Stimulated activated naive CD8-positive, alpha-beta T cell treated with anti-CD3 and anti-CD28 coated beads, Interleukin-15, amount 100 ng/mL, for 72 hours (primary cell): ENCODE measurements around the gene SGCA.
A peak's percentile ranks its signal among the peaks of the same experiment; 100 is the strongest.

Experiments used
- ATAC-seq: fragments of 150-1000 bp; cut with Tn5 transposase; 2 replicates; pipeline ENCODE4 v1.10.0; 2021; ENCODE audit warnings: mild to moderate bottlenecking, moderate library complexity
- DNase-seq, 2 donors: peaks; one replicate each; pipeline ENCODE4 v3.0.0; 2021 to 2022
- H3K27ac Mint-ChIP-seq, 2 donors: one replicate each; pipeline ENCODE4 v1.8.0; 2022; ENCODE audit warnings: mild to moderate bottlenecking in 2 of 2, mixed read lengths in 2 of 2, moderate library complexity in 2 of 2
- H3K27me3 Mint-ChIP-seq: one replicate; pipeline ENCODE4 v1.8.0; 2022; ENCODE audit warnings: mixed read lengths
- H3K4me1 Mint-ChIP-seq: one replicate; pipeline ENCODE4 v1.8.0; 2022; ENCODE audit warnings: mild to moderate bottlenecking, mixed read lengths
- H3K4me3 Mint-ChIP-seq, 2 donors: one replicate each; pipeline ENCODE4 v1.8.0; 2022; ENCODE audit warnings: mild to moderate bottlenecking in 2 of 2, mixed read lengths in 2 of 2, moderate library complexity in 1 of 2
- H3K9me3 Mint-ChIP-seq, 2 donors: one replicate each; pipeline ENCODE4 v1.8.0; 2022; ENCODE audit warnings: mixed read lengths in 2 of 2

Gene SGCA

GRCh38 chr17:50130559-50131305, 35.1 kb upstream of the SGCA start:
- peaks cover 60% of the 10 kb centered on the region for H3K4me1 Mint-ChIP-seq
- no peaks in the 10 kb centered on the region for H3K9me3 Mint-ChIP-seq
- peak in 1 of 2 donors; percentile 52 for DNase-seq
- peak overlapping the region; percentile 76 to 80 for H3K4me3 Mint-ChIP-seq
- peak overlapping the region; percentile 88 to 95 for H3K27ac Mint-ChIP-seq
- H3K27me3 Mint-ChIP-seq: peaks cover 36% of the 10 kb centered on the region
- peak; percentile 59 for ATAC-seq

GRCh38 chr17:50132104-50132794, 33.6 kb upstream of the SGCA start:
- ATAC-seq (no peak), DNase-seq (no peak)
- no peak overlapping the region for H3K4me3 Mint-ChIP-seq
- H3K4me1 Mint-ChIP-seq: peaks cover 70% of the 10 kb centered on the region
- H3K27ac Mint-ChIP-seq: peak overlapping the region in 1 of 2 donors; percentile 49
- H3K9me3 Mint-ChIP-seq: no peaks in the 10 kb centered on the region
- H3K27me3 Mint-ChIP-seq: peaks cover 35% of the 10 kb centered on the region

GRCh38 chr17:50133028-50133768, 32.6 kb upstream of the SGCA start:
- DNase-seq (no peak), ATAC-seq (no peak)
- no peak overlapping the region for H3K27ac Mint-ChIP-seq
- H3K9me3 Mint-ChIP-seq: no peaks in the 10 kb centered on the region
- H3K4me1 Mint-ChIP-seq: peaks cover 71% of the 10 kb centered on the region
- H3K27me3 Mint-ChIP-seq: peaks cover 26% of the 10 kb centered on the region
- H3K4me3 Mint-ChIP-seq: no peak overlapping the region

DNA sequence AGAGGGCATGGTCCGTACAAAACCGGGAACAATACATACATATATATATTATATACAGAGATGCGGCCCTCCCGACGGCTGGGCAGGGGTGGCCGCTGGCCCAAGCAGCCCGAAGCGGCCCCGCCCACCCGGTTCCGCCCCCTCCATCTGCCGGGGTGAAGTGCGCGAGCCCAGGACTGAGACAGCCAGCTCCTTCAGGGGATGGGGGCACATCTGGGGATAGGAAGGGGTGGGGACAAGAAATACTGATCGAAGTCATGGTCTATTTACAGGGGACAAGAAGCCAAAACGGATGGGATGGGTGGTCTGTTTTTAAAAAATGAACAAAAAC, 32.1 kb upstream of the SGCA start:
- Mint-ChIP-seq H3K4me3 (no peak overlapping the region), H3K27me3 (peaks cover 21% of the 10 kb centered on the region), H3K27ac (no peak overlapping the region), H3K9me3 (no peaks in the 10 kb centered on the region), H3K4me1 (peaks cover 66% of the 10 kb centered on the region)
- ATAC-seq (no peak), DNase-seq (no peak)

DNA sequence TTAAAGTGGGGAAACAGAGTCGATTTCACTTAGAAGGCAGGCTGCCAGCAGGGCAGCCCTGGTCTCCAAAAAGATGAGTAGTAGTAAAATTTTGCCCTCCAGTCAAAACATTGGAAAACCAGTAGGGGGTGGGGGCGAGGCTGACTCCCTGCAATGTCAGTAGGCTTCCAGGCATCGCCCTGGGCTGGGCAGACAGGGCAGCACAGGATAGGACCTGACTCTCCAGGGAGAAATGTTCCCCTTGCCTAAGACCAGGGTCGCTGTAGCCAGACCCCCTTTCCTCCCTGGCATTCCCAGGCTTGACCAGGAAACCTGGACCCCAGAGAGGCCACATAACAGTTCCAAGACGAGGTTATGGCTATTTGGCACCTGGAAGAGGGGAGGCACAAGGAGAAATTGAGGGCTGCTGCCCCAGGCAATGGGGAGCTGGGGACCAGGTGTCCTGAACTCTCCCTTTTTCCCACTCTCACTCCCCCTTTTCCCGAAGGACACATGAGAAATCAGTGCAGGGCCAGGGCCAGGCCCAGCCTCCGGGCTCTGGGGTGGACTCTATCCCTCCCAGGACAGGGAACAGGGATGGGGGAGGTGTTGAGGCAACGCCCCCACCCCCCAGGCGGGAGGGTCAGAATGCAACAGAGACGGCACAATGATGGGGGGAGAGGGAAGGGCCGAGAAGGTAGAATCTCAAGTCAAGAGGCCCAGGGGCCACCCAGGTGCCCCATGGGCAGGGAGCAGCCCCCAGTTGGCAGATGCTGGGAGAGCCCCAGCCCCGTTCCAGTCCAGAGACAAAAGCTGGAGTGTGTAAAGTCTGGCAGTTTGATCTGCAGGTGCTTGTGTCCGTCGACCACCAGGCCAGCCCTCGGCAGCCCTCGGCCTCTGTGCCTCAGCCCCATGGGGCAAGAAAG, 31.3 kb upstream of the SGCA start:
- Mint-ChIP-seq H3K4me3 (no peak overlapping the region), H3K9me3 (no peaks in the 10 kb centered on the region), H3K4me1 (peaks cover 60% of the 10 kb centered on the region), H3K27ac (no peak overlapping the region), H3K27me3 (peaks cover 14% of the 10 kb centered on the region)
- ATAC-seq: no peak
- no peak for DNase-seq

DNA sequence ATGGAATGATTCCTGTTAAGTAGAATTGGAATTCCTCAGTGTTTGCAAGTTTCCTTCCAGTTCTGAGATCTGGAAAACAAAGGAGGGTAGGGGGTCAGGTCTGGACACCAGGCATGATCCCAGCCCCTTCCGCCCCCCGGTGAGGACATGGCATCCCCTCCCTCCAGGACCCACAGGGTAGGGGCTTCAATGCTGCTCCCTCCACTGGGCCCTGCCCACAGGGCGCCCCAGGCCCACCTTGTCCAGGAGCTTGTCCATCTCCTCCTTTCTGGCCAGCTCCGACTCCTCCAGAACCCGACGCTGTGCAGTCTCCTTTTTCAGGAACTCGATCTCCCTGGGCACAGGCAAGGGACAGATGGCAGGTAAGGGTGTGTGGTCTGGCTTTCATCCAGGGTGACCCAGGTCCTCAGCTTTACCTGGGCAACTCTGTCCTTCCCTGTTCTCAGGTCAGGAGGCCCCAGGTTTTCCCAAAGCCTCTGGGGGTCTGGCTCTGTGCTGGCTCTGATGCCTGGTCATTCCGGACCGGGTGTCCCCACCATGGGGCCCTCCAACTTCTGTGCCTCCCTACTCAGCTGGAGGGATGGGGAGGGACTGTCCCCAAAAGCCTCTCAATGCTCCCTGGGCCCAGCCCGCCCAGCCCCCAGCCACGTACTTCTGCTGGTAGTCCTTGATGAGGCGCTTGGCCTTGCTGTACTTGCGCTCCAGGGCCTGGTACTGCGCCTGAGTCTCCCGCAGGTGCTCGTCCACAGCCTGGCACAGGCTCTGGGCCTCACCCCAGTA, 30.3 kb upstream of the SGCA start:
- no peak for ATAC-seq
- no peak overlapping the region for H3K4me3 Mint-ChIP-seq
- no peak for DNase-seq
- peaks cover 64% of the 10 kb centered on the region for H3K4me1 Mint-ChIP-seq
- H3K27ac Mint-ChIP-seq: peak overlapping the region in 1 of 2 donors; percentile 71
- no peaks in the 10 kb centered on the region for H3K9me3 Mint-ChIP-seq
- H3K27me3 Mint-ChIP-seq: peaks cover 8% of the 10 kb centered on the region

DNA sequence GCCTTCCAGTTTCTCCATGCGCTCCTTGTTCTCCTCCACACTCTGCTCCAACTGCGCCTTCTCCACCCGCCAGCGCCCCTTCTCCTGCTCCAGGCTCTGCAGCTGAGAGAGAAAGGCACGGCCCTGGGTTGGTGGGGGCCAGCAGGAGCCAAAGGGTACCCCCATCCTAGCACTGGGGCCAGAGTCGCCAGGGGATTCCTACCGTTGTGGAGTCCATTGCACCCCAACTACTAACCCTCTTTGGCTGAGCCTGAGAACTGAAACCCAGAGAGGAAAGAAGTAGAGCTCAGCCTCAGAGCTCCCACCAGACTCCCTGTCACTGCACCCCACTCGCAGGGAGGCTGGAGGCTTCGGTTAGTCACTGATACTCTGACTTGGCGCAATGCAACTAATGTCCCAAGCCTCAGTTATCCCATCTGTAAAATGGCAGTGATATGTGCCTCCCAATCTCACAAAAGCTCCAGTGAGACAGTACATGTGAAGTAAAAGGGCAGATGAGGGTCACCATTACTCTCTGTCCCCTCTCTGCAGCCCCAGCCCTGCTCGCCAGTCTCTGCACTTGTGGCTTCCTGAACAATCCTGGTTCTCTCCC, 29.6 kb upstream of the SGCA start:
- DNase-seq (no peak), ATAC-seq (no peak)
- no peak overlapping the region for H3K4me3 Mint-ChIP-seq
- peaks cover 64% of the 10 kb centered on the region for H3K4me1 Mint-ChIP-seq
- H3K27me3 Mint-ChIP-seq: peaks cover under 1% of the 10 kb centered on the region
- no peaks in the 10 kb centered on the region for H3K9me3 Mint-ChIP-seq
- peak overlapping the region in 1 of 2 donors; percentile 63 for H3K27ac Mint-ChIP-seq

DNA sequence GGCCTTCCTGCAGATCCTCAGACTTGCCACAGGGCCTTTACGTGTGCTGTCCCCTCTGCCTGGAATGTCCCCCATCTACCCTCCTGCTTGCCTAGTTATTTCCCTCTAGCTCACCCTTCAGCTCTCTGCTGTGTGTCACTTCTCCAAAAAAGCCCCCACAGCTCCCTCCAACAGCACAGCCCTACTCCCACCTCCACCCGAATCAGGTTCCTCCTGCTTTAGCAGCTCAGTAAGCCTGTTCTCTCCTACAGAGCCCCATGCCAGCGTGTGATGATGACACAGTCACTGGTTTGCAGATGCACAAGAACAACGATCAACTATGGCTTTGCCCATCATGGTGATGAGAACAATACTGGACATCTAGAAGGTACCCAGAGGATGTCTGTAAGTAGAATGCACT, 28.8 kb upstream of the SGCA start:
- H3K4me1 Mint-ChIP-seq: peaks cover 64% of the 10 kb centered on the region
- H3K27ac Mint-ChIP-seq: no peak overlapping the region
- ATAC-seq: no peak

DNA sequence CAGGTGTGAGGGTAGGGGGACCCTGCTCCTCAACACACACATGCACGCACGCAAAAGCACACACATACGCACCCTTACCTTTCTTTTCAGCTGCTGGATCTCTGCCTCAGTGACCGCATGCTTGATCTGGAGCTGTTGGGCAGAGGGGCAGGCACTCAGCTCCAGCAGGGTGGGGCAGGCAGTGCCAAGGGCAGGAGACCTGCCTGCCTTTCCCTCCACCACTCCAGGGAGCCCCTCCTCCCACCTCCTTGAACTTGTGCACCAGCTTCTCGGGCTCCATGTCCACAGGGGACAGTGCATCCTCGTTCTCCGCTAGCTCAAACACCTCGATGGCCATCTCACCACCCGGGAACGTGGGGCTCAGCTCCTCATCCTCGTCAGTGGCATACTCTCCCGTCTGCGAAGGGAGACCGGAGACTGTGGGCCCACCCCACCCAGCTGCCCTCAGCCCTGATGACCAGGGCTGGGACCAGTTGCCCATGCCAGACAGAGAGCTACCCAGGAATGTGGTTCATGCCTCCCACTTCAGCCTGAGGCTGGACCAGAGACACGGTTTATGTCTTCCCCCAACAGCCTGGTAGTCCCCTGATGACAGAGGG, 26.5 kb upstream of the SGCA start:
- DNase-seq (no peak), ATAC-seq (no peak)
- peak overlapping the region in 1 of 2 donors; percentile 74 for H3K27ac Mint-ChIP-seq

More for the DNA sequence above, 28.8 kb upstream of the SGCA start:
- Mint-ChIP-seq H3K9me3 (no peaks in the 10 kb centered on the region), H3K27me3 (no peaks in the 10 kb centered on the region), H3K4me3 (no peak overlapping the region)
- DNase-seq: no peak

DNA sequence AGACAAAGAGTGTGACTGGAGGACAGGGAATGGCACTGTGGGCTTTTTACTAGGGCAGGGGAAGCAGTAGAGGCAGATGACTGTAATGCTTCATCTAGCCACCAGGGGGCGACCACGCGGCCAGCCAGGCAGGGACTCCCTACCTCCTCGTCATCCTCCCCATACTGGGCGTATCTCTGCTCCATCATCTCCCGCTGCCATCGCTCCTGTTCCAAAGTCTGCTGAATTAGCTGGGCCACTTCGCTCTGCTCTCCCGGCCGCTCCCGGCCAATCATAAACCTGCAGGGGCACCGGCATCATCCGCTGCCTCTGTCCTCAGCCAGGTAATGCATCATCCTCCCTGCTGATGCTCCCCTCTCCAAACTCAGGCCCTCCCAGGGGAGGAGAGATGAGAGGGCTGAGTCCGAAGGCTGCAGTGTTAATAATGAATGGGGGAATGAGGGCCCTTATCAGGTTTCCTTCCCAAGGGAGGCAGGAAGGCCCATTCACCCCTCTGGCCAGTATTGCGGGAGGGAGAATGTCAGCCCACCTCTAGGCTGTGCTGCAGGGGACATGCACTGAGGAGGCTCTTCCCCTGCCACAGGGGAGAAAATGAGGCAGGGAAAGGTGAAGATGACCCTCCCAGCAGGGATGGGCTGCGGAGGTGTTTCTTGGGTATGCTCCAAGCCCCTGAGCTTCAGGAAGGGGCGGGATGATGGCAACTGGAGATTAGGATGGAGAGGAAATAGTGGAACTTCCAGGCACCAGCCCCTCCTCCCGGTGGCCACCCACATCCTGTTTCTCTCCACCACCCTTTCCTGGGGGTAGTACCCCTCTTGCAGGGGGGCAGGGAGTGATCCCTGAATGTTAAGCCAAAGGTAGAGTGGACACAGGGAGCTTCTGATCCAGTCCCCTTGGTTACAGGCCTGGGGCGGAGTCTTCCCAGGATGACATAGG, 25.6 kb upstream of the SGCA start:
- DNase-seq: peak; percentile 79 to 80
- Mint-ChIP-seq H3K9me3 (no peaks in the 10 kb centered on the region), H3K4me3 (peak overlapping the region; percentile 70 to 77), H3K4me1 (peaks cover 76% of the 10 kb centered on the region), H3K27ac (peak overlapping the region; percentile 53 to 74), H3K27me3 (no peaks in the 10 kb centered on the region)
- peak; percentile 85 for ATAC-seq

More for the DNA sequence above, 26.5 kb upstream of the SGCA start:
- H3K4me1 Mint-ChIP-seq: peaks cover 67% of the 10 kb centered on the region
- H3K27me3 Mint-ChIP-seq: no peaks in the 10 kb centered on the region
- H3K4me3 Mint-ChIP-seq: peak overlapping the region in 1 of 2 donors; percentile 17
- H3K9me3 Mint-ChIP-seq: no peaks in the 10 kb centered on the region

- no peaks in the 10 kb centered on the region for H3K9me3 Mint-ChIP-seq
- peak overlapping the region in 1 of 2 donors; percentile 85 for H3K27ac Mint-ChIP-seq
- DNase-seq (no peak), ATAC-seq (no peak)
- H3K4me3 Mint-ChIP-seq: peak overlapping the region; percentile 70 to 77
- no peaks in the 10 kb centered on the region for H3K27me3 Mint-ChIP-seq
- peaks cover 86% of the 10 kb centered on the region for H3K4me1 Mint-ChIP-seq
Measured at GRCh38 chr17:50141026-50141744, 24.6 kb upstream of the SGCA start.

DNA sequence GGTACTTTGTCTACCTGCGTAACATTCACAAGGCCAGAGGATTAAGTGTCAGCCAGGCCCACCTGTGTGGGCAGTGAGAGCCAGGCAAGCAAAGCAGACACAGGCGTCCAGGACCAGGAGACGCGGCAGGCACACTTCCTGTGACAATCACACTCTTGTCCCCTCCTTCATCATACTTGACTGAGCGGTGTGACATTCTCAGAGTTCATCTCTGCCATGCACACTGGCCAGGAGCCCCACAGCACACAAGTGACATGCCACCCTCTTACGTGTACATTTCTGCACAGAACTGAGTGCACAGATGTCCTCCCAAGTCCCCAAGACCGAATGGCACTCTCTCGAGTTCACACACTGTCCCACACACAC, 24.1 kb upstream of the SGCA start:
- no peaks in the 10 kb centered on the region for H3K27me3 Mint-ChIP-seq
- H3K9me3 Mint-ChIP-seq: no peaks in the 10 kb centered on the region
- ATAC-seq (peak; percentile 21), DNase-seq (no peak)
- H3K4me3 Mint-ChIP-seq: peak overlapping the region; percentile 59 to 68
- H3K27ac Mint-ChIP-seq: peak overlapping the region in 1 of 2 donors; percentile 85
- H3K4me1 Mint-ChIP-seq: peaks cover 86% of the 10 kb centered on the region
